Cardiac muscle cell (in vitro differentiated cells and primary cell): ENCODE measurements around the gene KIFC3. TPM values are rescaled to one million over a fixed set of nuclear protein-coding genes. Genes with fewer than 3 reads are reported as not detected.
"Not testable (repeated sequence)": the region's sequence is repeated elsewhere in the genome, so short reads cannot be mapped to it uniquely, and the experiment has no call there.

Experiments
- DNase-seq, 2 donors: peaks; one replicate each; pipeline versions ENCODE4 v3.0.0 to v3.0.0-alpha.2; 2010 to 2017; ENCODE audit warnings: low read depth in 1 of 2, low spot score in 1 of 2
- H3K27ac ChIP-seq: fragments of 200-600 bp; sonication (generic); 2 replicates; pipeline ENCODE4 v1.5.1; 2016
- H3K27me3 ChIP-seq: fragments of 200-600 bp; sonication (generic); 2 replicates; pipeline ENCODE4 v1.6.0; 2016; ENCODE audit warnings: control low read depth
- H3K36me3 ChIP-seq: fragments of 200-600 bp; sonication (generic); 2 replicates; pipeline ENCODE4 v1.5.1; 2016; ENCODE audit warnings: control low read depth
- H3K4me1 ChIP-seq: fragments of 200-600 bp; sonication (generic); 2 replicates; pipeline ENCODE4 v1.8.1; 2017; ENCODE audit warnings: low read depth, mild to moderate bottlenecking, mixed run types
- H3K4me3 ChIP-seq: fragments of 200-600 bp; sonication (generic); 2 replicates; pipeline ENCODE4 v1.5.1; 2016; ENCODE audit warnings: mild to moderate bottlenecking
- H3K9me3 ChIP-seq: fragments of 200-600 bp; sonication (generic); 2 replicates; pipeline ENCODE4 v1.5.1; 2017; ENCODE audit warnings: low read depth, mild to moderate bottlenecking, control low read depth
- polyA plus RNA-seq: library from polyadenylated mRNA; unstranded; fragments of >200 nt; fragmentation: Nextera tagmentation; extraction: Ambion mirVana; gene quantifications from 2 replicates; pipeline ENCODE4 v1.2.1, GENCODE V29; 2016
- total RNA-seq: library from RNA; depleted of rRNA; stranded (reverse); fragments of >200 nt; gene quantifications from 2 replicates; pipeline ENCODE4 v1.2.3, GENCODE V29; 2016
- TF ChIP-seq, protein P1 (sequence below): IDR thresholded peaks from 2 replicates; pipeline ENCODE4 v1.5.1; 2012; ENCODE audit warnings: low read depth, mild to moderate bottlenecking, low read length

Gene KIFC3
- total and polyA plus RNA-seq, 2 experiments from 2014 or later, result 24.8 to 50.1 TPM

DNA sequence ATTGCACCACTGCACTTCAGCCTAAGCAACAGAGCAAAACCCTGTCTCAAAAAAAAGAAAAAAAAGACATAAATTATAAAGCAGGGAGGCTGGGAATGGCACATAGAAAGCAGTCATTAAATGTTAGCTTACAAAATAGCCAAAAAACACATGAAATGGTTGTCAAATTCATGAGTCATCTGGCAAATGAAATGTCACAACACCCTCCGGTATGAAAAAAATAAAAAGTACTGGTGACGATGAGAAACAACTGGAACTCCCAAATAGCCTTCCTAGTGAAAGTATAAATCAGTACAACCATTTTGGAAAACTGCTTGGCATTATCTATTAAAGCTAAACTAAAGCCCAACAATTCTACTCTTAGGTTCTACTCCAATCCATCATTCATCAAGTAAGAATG lies 70.3 kb downstream of the KIFC3 start:
- TF ChIP-seq, protein P1, sequence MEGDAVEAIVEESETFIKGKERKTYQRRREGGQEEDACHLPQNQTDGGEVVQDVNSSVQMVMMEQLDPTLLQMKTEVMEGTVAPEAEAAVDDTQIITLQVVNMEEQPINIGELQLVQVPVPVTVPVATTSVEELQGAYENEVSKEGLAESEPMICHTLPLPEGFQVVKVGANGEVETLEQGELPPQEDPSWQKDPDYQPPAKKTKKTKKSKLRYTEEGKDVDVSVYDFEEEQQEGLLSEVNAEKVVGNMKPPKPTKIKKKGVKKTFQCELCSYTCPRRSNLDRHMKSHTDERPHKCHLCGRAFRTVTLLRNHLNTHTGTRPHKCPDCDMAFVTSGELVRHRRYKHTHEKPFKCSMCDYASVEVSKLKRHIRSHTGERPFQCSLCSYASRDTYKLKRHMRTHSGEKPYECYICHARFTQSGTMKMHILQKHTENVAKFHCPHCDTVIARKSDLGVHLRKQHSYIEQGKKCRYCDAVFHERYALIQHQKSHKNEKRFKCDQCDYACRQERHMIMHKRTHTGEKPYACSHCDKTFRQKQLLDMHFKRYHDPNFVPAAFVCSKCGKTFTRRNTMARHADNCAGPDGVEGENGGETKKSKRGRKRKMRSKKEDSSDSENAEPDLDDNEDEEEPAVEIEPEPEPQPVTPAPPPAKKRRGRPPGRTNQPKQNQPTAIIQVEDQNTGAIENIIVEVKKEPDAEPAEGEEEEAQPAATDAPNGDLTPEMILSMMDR, result no peak
- no peak overlapping the region for H3K4me3 ChIP-seq
- H3K9me3 ChIP-seq, result no peaks in the 10 kb centered on the region
- H3K27ac ChIP-seq, result no peak overlapping the region
- H3K4me1 ChIP-seq, result peaks cover 6% of the 10 kb centered on the region
- no peaks in the 10 kb centered on the region for H3K27me3 ChIP-seq
- DNase-seq, result peak in 1 of 2 donors; percentile 69
- no peaks in the 10 kb centered on the region for H3K36me3 ChIP-seq

DNA sequence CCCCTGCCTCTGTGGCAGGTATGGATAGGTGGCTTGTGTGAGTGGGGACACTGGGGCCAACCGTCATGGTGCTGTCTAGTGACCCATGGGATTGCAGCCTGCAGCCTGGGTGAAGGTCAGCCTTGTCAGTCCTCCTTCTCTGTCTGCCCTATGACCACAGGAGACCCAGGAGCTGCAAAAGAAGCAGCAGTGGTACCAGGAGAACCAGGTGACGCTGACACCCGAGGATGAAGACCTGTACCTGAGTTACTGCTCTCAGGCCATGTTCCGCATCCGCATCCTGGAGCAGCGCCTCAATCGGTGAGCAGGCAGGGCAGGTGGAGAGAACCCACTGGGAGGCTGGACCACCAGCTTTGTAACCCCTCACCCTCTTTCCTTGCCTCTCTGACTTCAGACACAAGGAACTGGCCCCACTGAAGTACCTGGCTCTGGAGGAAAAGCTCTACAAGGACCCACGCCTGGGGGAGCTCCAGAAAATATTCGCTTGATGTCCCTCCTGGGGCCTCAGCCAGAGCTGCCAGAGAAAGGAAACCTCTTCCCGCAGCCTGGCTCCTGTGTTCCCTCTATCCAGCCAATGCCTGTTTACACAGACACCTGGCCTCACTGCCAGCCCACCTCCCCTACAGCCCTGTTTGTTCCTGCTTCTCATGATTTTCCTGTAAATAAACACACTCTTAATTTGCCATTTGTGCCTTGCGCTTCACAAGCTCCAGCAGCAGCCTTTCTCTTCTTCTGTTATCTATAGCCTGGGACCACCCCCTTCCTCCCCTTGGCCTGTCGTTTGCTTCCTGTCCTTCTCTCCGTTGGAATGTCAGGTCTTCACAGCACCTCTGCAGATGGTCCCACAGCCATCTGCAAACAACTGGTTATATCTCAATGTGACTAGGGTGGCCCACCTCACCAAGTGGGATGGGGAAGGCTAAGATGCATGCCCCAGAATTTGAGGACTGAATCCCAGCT lies 71.2 kb downstream of the KIFC3 start:
- no peak for DNase-seq
- H3K9me3 ChIP-seq, result no peaks in the 10 kb centered on the region
- no peaks in the 10 kb centered on the region for H3K36me3 ChIP-seq
- H3K27ac ChIP-seq, result no peak overlapping the region
- no peaks in the 10 kb centered on the region for H3K27me3 ChIP-seq
- H3K4me1 ChIP-seq, result no peaks in the 10 kb centered on the region
- H3K4me3 ChIP-seq, result no peak overlapping the region
- TF ChIP-seq, protein P1, result no peak

DNA sequence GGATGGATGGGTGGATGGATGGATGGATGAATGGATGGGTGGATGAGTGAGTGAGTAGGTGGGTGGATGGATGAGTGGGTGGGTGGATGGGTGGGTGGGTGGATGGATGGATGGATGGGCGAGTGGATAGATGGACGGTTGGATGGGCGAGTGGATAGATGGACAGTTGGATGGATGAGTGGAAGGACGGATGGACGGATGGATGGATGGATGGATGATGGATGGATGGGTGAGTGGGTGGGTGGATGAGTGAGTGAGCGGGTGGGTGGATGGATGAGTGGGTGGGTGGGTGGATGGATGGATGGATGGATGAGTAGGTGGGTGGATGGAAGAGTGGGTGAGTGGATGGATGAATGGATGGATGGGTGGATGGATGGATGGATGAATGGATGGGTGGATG lies 72.4 kb downstream of the KIFC3 start:
- DNase-seq, H3K4me3 ChIP-seq, H3K27me3 ChIP-seq, H3K9me3 ChIP-seq, H3K27ac ChIP-seq, H3K4me1 ChIP-seq, H3K36me3 ChIP-seq: not testable (repeated sequence)

DNA sequence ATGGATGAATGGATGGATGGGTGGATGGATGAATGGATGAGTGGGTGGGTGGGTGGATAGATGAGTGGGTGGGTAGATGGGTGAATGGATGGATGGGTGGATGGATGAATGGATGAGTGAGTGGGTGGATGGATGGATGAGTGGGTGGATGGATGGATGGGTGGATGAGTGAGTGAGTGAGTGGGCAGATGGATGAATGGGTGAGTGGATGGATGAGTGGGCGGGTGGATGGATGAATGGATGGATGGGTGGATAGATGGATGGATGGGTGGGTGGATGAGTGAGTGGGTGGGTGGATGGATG lies 73.2 kb downstream of the KIFC3 start:
- no peak for DNase-seq
- TF ChIP-seq, protein P1, result no peak
- no peaks in the 10 kb centered on the region for H3K27me3 ChIP-seq
- H3K36me3 ChIP-seq, result no peaks in the 10 kb centered on the region
- no peak overlapping the region for H3K27ac ChIP-seq
- H3K9me3 ChIP-seq, result no peaks in the 10 kb centered on the region
- no peak overlapping the region for H3K4me3 ChIP-seq
- no peaks in the 10 kb centered on the region for H3K4me1 ChIP-seq

DNA sequence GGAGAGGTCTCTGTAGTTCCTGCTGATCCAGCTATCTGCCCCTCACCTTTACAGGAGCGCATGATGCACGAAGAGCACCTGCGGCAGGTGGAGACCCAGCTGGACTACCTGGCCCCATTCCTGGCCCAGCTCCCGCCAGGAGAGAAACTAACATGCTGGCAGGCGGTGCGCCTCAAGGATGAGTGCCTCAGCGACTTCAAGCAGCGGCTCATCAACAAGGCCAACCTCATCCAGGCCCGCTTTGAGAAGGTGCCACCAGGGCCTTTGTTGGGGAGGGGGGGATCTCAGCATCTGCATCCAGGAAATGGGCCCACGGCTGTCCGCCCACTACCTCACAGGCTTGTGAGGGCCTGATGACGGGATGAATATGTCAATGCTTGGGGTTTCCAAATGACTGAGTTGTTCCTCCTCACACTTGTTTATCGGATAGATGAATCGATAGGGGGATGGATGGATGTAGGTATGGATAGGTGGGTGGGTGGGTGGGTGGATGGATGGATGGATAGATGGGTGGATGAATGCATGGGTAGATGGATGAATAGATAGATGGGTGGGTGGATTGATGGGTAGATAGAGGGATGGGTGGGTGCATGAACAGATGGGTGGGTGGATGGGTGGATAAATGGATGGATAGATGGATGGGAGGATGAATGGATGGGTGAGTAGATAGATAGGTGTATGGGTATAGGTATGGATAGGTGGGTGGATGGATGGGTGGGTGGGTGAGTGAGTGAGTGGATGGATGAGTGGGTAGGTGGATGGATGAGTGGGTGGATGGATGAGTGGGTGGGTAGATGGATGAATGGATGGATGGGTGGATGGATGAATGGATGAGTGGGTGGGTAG lies 73.7 kb downstream of the KIFC3 start:
- TF ChIP-seq, protein P1, result no peak
- H3K4me1 ChIP-seq, result no peaks in the 10 kb centered on the region
- no peaks in the 10 kb centered on the region for H3K27me3 ChIP-seq
- DNase-seq, result no peak
- no peaks in the 10 kb centered on the region for H3K9me3 ChIP-seq
- H3K27ac ChIP-seq, result no peak overlapping the region
- H3K36me3 ChIP-seq, result no peaks in the 10 kb centered on the region
- no peak overlapping the region for H3K4me3 ChIP-seq

DNA sequence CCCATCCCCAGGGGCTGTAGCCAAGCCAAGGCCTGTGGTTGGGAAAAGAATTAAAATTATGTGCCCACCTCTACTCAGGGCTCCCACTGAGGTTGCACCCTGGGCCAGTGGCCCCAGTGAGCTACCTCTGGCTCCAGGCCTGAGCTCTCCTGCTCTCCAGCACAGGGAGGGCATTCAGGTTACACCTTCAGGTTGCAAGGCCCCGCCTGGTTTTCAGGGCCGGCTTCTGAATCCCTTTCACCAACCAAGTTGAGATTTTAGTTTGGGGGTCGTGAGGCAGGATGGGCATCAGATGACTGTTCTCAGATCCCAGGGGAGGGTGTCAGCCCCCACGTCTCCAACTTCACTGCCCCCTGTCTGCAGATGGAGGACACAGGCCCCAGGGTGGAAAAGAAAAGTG lies 74.7 kb downstream of the KIFC3 start:
- no peaks in the 10 kb centered on the region for H3K36me3 ChIP-seq
- no peak for DNase-seq
- TF ChIP-seq, protein P1, result no peak

More for the DNA sequence above, 74.7 kb downstream of the KIFC3 start:
- Histone ChIP-seq H3K4me1 (no peaks in the 10 kb centered on the region), H3K9me3 (no peaks in the 10 kb centered on the region), H3K4me3 (no peak overlapping the region), H3K27ac (no peak overlapping the region), H3K27me3 (no peaks in the 10 kb centered on the region)
